H1 (cell line): ENCODE data around the gene AFF1. TPM values are rescaled to one million over a fixed set of nuclear protein-coding genes. Genes with fewer than 3 reads are reported as not detected.

Experiments
- CTCF ChIA-PET: fragments of 300-600 bp; sonication (Branson Sonifier 250); formaldehyde crosslinking; loops from one replicate; lab custom pipeline; 2021; ENCODE audit not compliant: partially characterized antibody; lab: Charles Lee
- POLR2A ChIA-PET: fragments of 300-600 bp; sonication (Branson Sonifier 250); formaldehyde crosslinking; loops from one replicate; lab custom pipeline; 2021; ENCODE audit warnings: inconsistent platforms; ENCODE audit not compliant: partially characterized antibody; lab: Charles Lee
- DNase-seq, 2 experiments: peaks; one replicate each; pipeline versions ENCODE4 v3.0.0 to v3.0.0-alpha.2; 2010 to 2022; ENCODE audit warnings: low spot score in 2 of 2, low read depth in 1 of 2, mixed read lengths in 1 of 2
- FAIRE-seq: peaks from 2 replicates; lab custom pipeline; 2011; peaks lifted over from hg19 to GRCh38; lab: Jason Lieb, UNC
- H2AFZ ChIP-seq: 2 replicates; pipeline ENCODE4 v1.8.1; 2012; ENCODE audit warnings: low read length, inconsistent platforms
- H2AK5ac ChIP-seq: 2 replicates; pipeline ENCODE4 v1.6.1; 2013; ENCODE audit warnings: low read depth, low read length
- H2BK120ac ChIP-seq: replicated peaks from 2 replicates; pipeline ENCODE3; 2013; ENCODE audit warnings: low read depth, low read length, inconsistent platforms
- H2BK12ac ChIP-seq: 2 replicates; pipeline ENCODE4 v1.6.1; 2013; ENCODE audit warnings: low read depth, low read length
- H2BK15ac ChIP-seq: 2 replicates; pipeline ENCODE4 v1.6.1; 2013; ENCODE audit warnings: low read length
- H2BK20ac ChIP-seq: 2 replicates; pipeline ENCODE4 v1.6.1; 2013; ENCODE audit warnings: low read length
- H2BK5ac ChIP-seq: 2 replicates; pipeline ENCODE4 v1.6.1; 2013; ENCODE audit warnings: low read depth, low read length
- H3K14ac ChIP-seq: 2 replicates; pipeline ENCODE4 v1.6.1; 2013; ENCODE audit warnings: inconsistent platforms; ENCODE audit not compliant: insufficient read length
- H3K18ac ChIP-seq: 2 replicates; pipeline ENCODE4 v1.6.1; 2013; ENCODE audit warnings: low read length; ENCODE audit errors: extremely low read depth
- H3K23ac ChIP-seq: 2 replicates; pipeline ENCODE4 v1.6.1; 2013; ENCODE audit warnings: inconsistent platforms; ENCODE audit not compliant: insufficient read length
- H3K23me2 ChIP-seq: 2 replicates; pipeline ENCODE4 v1.6.1; 2013; ENCODE audit warnings: low read depth, low read length
- H3K27ac ChIP-seq: 2 replicates; pipeline ENCODE4 v1.6.1; 2011; ENCODE audit warnings: low read depth, low read length, inconsistent platforms
- H3K27me3 ChIP-seq, 4 experiments: replicated peaks in 1 of 4; 1 replicate in 1 of 4; 2 replicates in 3 of 4; pipeline versions ENCODE4 v1.6.1 to v1.8.1; 2011 to 2013; ENCODE audit warnings: low read length in 3 of 4, mild to moderate bottlenecking in 3 of 4, inconsistent platforms in 2 of 4, mixed read lengths in 2 of 4, moderate library complexity in 1 of 4; ENCODE audit not compliant: control insufficient read depth in 3 of 4, insufficient read depth in 3 of 4; ENCODE audit errors: extremely low read depth in 1 of 4
- H3K36me3 ChIP-seq, 4 experiments: 2 replicates each; pipeline versions ENCODE4 v1.6.1 to v1.8.1; 2011 to 2013; ENCODE audit warnings: mild to moderate bottlenecking in 4 of 4, low read length in 3 of 4, moderate library complexity in 2 of 4, control low read depth in 1 of 4, inconsistent platforms in 1 of 4; ENCODE audit not compliant: insufficient read depth in 4 of 4, control insufficient read depth in 2 of 4
- H3K4ac ChIP-seq: replicated peaks from 2 replicates; pipeline ENCODE3; 2013; ENCODE audit warnings: low read length, low read depth, mixed read lengths, inconsistent platforms; ENCODE audit not compliant: insufficient read length
- H3K4me1 ChIP-seq, 4 experiments: replicated peaks in 1 of 4; 1 replicate in 1 of 4; 2 replicates in 3 of 4; pipeline versions ENCODE4 v1.6.1 to v1.8.1; 2011 to 2013; ENCODE audit warnings: low read length in 3 of 4, inconsistent platforms in 2 of 4, mixed read lengths in 1 of 4; ENCODE audit not compliant: insufficient read depth in 4 of 4, control insufficient read depth in 3 of 4
- H3K4me2 ChIP-seq, 2 experiments: 2 replicates each; pipeline versions ENCODE4 v1.6.1 to v1.8.1; 2011 to 2013; ENCODE audit warnings: low read depth in 2 of 2, low read length in 2 of 2, control low read depth in 1 of 2, inconsistent platforms in 1 of 2, mild to moderate bottlenecking in 1 of 2; ENCODE audit not compliant: insufficient read depth in 1 of 2
- H3K4me3 ChIP-seq, 4 experiments: fragments of 200-600, 300-600 bp in 1 of 4; sonication (generic), shearing (Covaris generic), sonication (Bioruptor Twin) in 1 of 4; 2 replicates each; pipeline versions ENCODE4 v1.5.1 to v1.8.1; 2011 to 2016; ENCODE audit warnings: low read length in 4 of 4, low read depth in 3 of 4, control low read depth in 2 of 4, inconsistent platforms in 2 of 4, mild to moderate bottlenecking in 2 of 4, mixed read lengths in 1 of 4, moderate library complexity in 1 of 4; ENCODE audit not compliant: insufficient read depth in 2 of 4; ENCODE audit errors: extremely low read depth in 1 of 4
- H3K56ac ChIP-seq: replicated peaks from 2 replicates; pipeline ENCODE3; 2013; ENCODE audit warnings: low read depth, mild to moderate bottlenecking, mixed read lengths, low read length, inconsistent platforms; ENCODE audit not compliant: insufficient read length
- H3K79me1 ChIP-seq: 2 replicates; pipeline ENCODE4 v1.6.1; 2013; ENCODE audit warnings: low read depth, low read length, control low read depth
- H3K79me2 ChIP-seq, 2 experiments: 2 replicates each; pipeline versions ENCODE4 v1.6.1 to v1.8.1; 2012 to 2013; ENCODE audit warnings: low read length in 2 of 2, mild to moderate bottlenecking in 2 of 2, inconsistent platforms in 1 of 2; ENCODE audit not compliant: insufficient read depth in 2 of 2, control insufficient read depth in 1 of 2
- H3K9ac ChIP-seq, 4 experiments: replicated peaks in 1 of 4; 1 replicate in 1 of 4; 2 replicates in 3 of 4; pipeline versions ENCODE4 v1.6.1 to v1.8.1; 2011 to 2013; ENCODE audit warnings: low read depth in 3 of 4, low read length in 3 of 4, control low read depth in 2 of 4, mild to moderate bottlenecking in 2 of 4, moderate library complexity in 2 of 4, inconsistent platforms in 1 of 4; ENCODE audit errors: extremely low read depth in 1 of 4
- H3K9me3 ChIP-seq, 2 experiments: 2 replicates each; pipeline versions ENCODE4 v1.6.1 to v1.8.1; 2012 to 2013; ENCODE audit warnings: mild to moderate bottlenecking in 2 of 2, moderate library complexity in 2 of 2, control low read depth in 1 of 2, inconsistent platforms in 1 of 2, low read depth in 1 of 2, low read length in 1 of 2, mixed read lengths in 1 of 2; ENCODE audit not compliant: insufficient read depth in 2 of 2
- H4K20me1 ChIP-seq, 2 experiments: replicated peaks in 1 of 2; 2 replicates each; pipeline versions ENCODE3 to v1.8.1; 2011 to 2013; ENCODE audit warnings: inconsistent platforms in 2 of 2, low read length in 2 of 2, mild to moderate bottlenecking in 1 of 2; ENCODE audit not compliant: insufficient read depth in 2 of 2, control insufficient read depth in 1 of 2
- H4K5ac ChIP-seq: 2 replicates; pipeline ENCODE4 v1.6.1; 2013; ENCODE audit warnings: low read length, low read depth, mixed read lengths, inconsistent platforms; ENCODE audit not compliant: insufficient read length
- H4K8ac ChIP-seq: 2 replicates; pipeline ENCODE4 v1.8.0; 2013; ENCODE audit warnings: mild to moderate bottlenecking, moderate library complexity, low read length, inconsistent platforms; ENCODE audit not compliant: insufficient read depth; ENCODE audit errors: extremely low read depth
- H4K91ac ChIP-seq: replicated peaks from 2 replicates; pipeline ENCODE3; 2013; ENCODE audit warnings: low read length, mixed read lengths, inconsistent platforms; ENCODE audit not compliant: insufficient read length
- BACH1 ChIP-seq: IDR thresholded peaks from 2 replicates; pipeline ENCODE4 v1.6.1; 2012; ENCODE audit warnings: low read length, improper control_type of control experiment
- BRCA1 ChIP-seq: IDR thresholded peaks from 2 replicates; pipeline ENCODE4 v1.6.1; 2012; ENCODE audit warnings: low read depth, low read length, improper control_type of control experiment
- CTCF ChIP-seq, 3 experiments: IDR thresholded peaks; 1 replicate in 2 of 3; 2 replicates in 1 of 3; pipeline versions ENCODE4 v1.5.1 to v1.6.1; 2011; ENCODE audit warnings: low read length in 3 of 3, mild to moderate bottlenecking in 3 of 3, inconsistent platforms in 2 of 3, low read depth in 1 of 3, moderate library complexity in 1 of 3; ENCODE audit not compliant: insufficient read depth in 1 of 3; ENCODE audit errors: control extremely low read depth in 1 of 3
- GABPA ChIP-seq: IDR thresholded peaks from 2 replicates; pipeline ENCODE4 v1.6.1; 2011; ENCODE audit warnings: mild to moderate bottlenecking, low read length, moderate library complexity, borderline replicate concordance; ENCODE audit not compliant: insufficient read depth
- GTF2F1 ChIP-seq: IDR thresholded peaks from 2 replicates; pipeline ENCODE4 v1.6.1; 2012; ENCODE audit warnings: low read depth, low read length, improper control_type of control experiment, borderline replicate concordance
- KDM1A ChIP-seq: fragments of 200-600, 300-600 bp; sonication (generic); IDR thresholded peaks from 2 replicates; pipeline ENCODE4 v1.7.1; 2016; ENCODE audit warnings: mild to moderate bottlenecking, low read length, borderline replicate concordance
- TBP ChIP-seq: IDR thresholded peaks from 2 replicates; pipeline ENCODE4 v1.6.1; 2011; ENCODE audit warnings: low read depth, low read length, improper control_type of control experiment
- TCF12 ChIP-seq: IDR thresholded peaks from 2 replicates; pipeline ENCODE4 v1.6.1; 2011; ENCODE audit warnings: low read depth, mild to moderate bottlenecking, low read length
- YY1 ChIP-seq: IDR thresholded peaks from 2 replicates; pipeline ENCODE4 v1.6.1; 2011; ENCODE audit warnings: low read depth, mild to moderate bottlenecking, low read length
- WGBS, 2 experiments: shearing (Covaris generic) in 1 of 2; methylation state at CpG; one replicate each; pipeline versions ENCODE4 v1.1.6 to v1.1.7; 2013 to 2015; ENCODE audit warnings: low lambda C conversion rate in 2 of 2, mixed read lengths in 2 of 2, inconsistent platforms in 1 of 2, low coverage in 1 of 2, missing lambda C conversion rate in 1 of 2; ENCODE audit not compliant: insufficient replicate concordance in 2 of 2, insufficient coverage in 1 of 2, insufficient read length in 1 of 2; ENCODE audit errors: extremely low coverage in 1 of 2, missing lambda C conversion rate in 1 of 2; 5-methylcytosine and 5-hydroxymethylcytosine counted together
- polyA plus RNA-seq, 7 experiments: library from polyadenylated mRNA; depleted of rRNA in 3 of 7; stranded (reverse) in 5 of 7; unstranded in 2 of 7; fragments of >200 nt in 5 of 7; fragments of 200-250 nt in 2 of 7; gene quantifications; 1 replicate in 5 of 7; 2 replicates in 1 of 7; 4 replicates in 1 of 7; pipeline versions ENCODE4 v1.2.1 to v1.2.3, GENCODE V29; 2011 to 2013; ENCODE audit warnings: missing spikeins in 2 of 7, mixed read lengths in 2 of 7
- total RNA-seq: library from RNA; stranded (reverse); fragmentation: NEBNext Ultra II Directional; extraction: Animal tissue kit (Norgen Biotek cat#: 25700); gene quantifications from 2 replicates; pipeline ENCODE4 v1.2.1, GENCODE V29; 2021
- TF ChIP-seq, protein P1 (sequence below): IDR thresholded peaks from 2 replicates; pipeline ENCODE4 v1.6.1; 2012; ENCODE audit warnings: inconsistent platforms

Gene AFF1
- total and polyA plus RNA-seq, 2 of the 8 experiments (the other 6 are each of a cell fraction or from before 2014, with no cell fraction given): 14.8 to 85.5 TPM

GRCh38 chr4:86960557-86960961, 25.7 kb downstream of the AFF1 start:
- Histone ChIP-seq H2BK12ac (peak overlapping the region; percentile 97), H3K18ac (peak overlapping the region; percentile 55), H2BK5ac (peak overlapping the region; percentile 99), H2BK15ac (no peak overlapping the region), H4K8ac (no peak overlapping the region), H3K27ac (peak overlapping the region; percentile 85), H4K5ac (peak overlapping the region; percentile 51), H4K91ac (peak overlapping the region; percentile 50), H3K4me3 (peak overlapping the region in 1 of 4 experiments; percentile 43; a peak in 4 of 8 replicates), H3K56ac (no peak overlapping the region), H2AFZ (no peak overlapping the region), H3K23ac (no peak overlapping the region), H3K79me2 (peaks cover 4 to 62% of the 10 kb centered on the region in 2 experiments; a peak in 3 of 4 replicates), H3K14ac (no peak overlapping the region), H2BK20ac (peak overlapping the region; percentile 99), H4K20me1 (no peaks in the 10 kb centered on the region), H3K4me2 (peak overlapping the region; percentile 64 to 70), H3K36me3 (peaks cover 0 to 8% (median 0%) of the 10 kb centered on the region in 4 experiments; a peak in 1 of 8 replicates), H3K4me1 (peaks cover 13 to 41% (median 24%) of the 10 kb centered on the region in 4 experiments; a peak in 6 of 7 replicates), H2BK120ac (peak overlapping the region; percentile 16), H3K4ac (peak overlapping the region; percentile 53), H3K23me2 (no peaks in the 10 kb centered on the region), H3K79me1 (no peaks in the 10 kb centered on the region; the same call in 1 of the 2 replicates), H3K9ac (peak overlapping the region in 1 of 4 experiments; percentile 42; a peak in 2 of 7 replicates), H3K9me3 (no peaks in the 10 kb centered on the region), H3K27me3 (no peaks in the 10 kb centered on the region), H2AK5ac (peak overlapping the region; percentile 94; the same call in 1 of the 2 replicates)
- CTCF ChIA-PET: interaction anchor here (0.6 to 2.4 kb wide), 19 partner anchors 9 to 113 kb away, joined by 3 to 8 read pairs (median 4); partner anchors contain the start of gene AFF1
- POLR2A ChIA-PET: interaction anchor here (0.9 to 19.7 kb wide), 20 partner anchors 8 to 94 kb away, joined by 3 to 319 read pairs (median 5); partner anchors contain the start of gene AFF1
- FAIRE-seq: peak; percentile 39
- no peak for DNase-seq
- WGBS, 2 experiments: 22% methylated on average over 2 of the region's 2 CpGs; no CpG with 5 or more reads in 1 of the 2 experiments
- no peak for TF ChIP-seq KDM1A
- no peak for TF ChIP-seq TCF12
- no peak for TF ChIP-seq BRCA1
- TF ChIP-seq GABPA: no peak
- no peak for TF ChIP-seq YY1
- TF ChIP-seq, protein P1, sequence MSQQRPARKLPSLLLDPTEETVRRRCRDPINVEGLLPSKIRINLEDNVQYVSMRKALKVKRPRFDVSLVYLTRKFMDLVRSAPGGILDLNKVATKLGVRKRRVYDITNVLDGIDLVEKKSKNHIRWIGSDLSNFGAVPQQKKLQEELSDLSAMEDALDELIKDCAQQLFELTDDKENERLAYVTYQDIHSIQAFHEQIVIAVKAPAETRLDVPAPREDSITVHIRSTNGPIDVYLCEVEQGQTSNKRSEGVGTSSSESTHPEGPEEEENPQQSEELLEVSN: no peak
- TF ChIP-seq BACH1: no peak
- TF ChIP-seq TBP: no peak
- TF ChIP-seq GTF2F1: no peak
- no peak for TF ChIP-seq CTCF (IDR thresholded peaks at IDR 0.05; ENCODE audit: control extremely low read depth in 1 of 3, insufficient read depth in 1 of 3, low read depth in 1 of 3, low read length in 3 of 3)
